ENCODE data around the gene IL17RD.

The IL17RD gene

DNA sequence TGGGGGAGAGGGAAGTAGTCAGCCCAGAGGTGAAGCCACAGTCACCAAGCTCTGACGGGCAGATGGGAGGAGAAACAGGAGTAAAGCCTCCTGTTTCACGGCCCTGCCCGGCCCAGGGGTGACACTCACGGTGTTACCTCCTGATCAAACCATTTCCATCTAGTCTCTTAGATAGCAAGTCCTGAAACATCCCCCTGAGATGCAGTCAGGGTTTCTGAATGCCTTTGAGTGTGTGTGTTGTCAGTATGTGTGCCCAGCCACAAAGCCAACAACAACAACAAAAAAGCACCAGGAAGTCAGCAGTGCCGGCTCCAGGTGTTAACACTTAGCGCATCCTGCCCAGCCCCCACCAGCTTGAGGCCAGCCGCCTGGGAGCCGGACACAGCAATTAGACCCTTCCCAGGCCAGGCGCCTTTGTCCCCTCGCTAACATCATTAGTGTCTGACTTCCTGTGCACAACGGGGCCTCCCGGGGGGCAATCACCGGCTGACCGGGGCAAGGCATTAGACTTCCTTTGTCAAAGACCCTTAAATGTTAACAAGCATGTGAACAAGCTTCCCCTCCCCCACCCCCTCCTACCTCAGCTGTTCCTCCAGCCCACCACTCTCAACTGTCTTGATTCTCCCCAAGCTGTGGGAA lies 34.5 kb downstream of the IL17RD start:
- no peak for DNase-seq (ENCODE audit: low read depth in 2 of 2)

DNA sequence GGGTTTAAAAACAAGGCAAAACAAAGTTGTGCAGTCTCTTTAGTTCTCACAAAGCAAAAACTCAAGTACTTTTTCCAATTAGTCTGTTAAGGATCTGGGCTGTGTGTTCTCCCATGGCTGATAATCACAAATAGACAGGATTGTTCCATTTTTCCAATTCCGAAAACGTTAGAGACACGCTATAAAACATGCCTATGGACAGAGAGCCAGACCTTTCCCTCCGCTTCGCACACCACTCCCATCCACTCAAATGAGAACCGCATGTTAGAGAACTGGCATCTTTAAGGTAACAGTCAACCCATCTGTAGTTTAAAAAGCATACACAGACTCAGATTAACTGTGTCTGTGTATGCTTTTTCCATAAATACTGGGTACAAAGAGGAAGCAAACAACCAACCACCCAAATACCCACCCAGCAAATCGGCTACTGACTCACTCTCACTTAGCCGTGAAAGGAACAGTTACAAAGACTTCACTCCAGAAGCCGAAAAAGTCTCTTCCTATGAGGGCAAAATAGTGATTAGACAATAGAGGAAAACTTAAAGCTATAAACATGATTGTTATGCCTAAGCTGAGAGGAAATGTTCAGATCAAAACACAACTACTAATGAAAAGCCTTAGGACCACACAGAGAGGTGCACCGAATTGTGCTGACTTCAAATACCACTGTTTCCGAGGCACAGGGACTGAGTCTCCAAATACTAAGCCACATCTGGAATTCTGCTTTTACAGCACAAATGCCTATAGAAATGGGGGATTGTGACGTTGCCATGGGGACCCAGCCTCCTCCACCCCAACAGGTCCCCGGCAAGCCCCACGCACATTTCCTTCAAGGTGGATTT lies 36.1 kb downstream of the IL17RD start:
- no peak for DNase-seq (ENCODE audit: low read depth in 2 of 2)

DNA sequence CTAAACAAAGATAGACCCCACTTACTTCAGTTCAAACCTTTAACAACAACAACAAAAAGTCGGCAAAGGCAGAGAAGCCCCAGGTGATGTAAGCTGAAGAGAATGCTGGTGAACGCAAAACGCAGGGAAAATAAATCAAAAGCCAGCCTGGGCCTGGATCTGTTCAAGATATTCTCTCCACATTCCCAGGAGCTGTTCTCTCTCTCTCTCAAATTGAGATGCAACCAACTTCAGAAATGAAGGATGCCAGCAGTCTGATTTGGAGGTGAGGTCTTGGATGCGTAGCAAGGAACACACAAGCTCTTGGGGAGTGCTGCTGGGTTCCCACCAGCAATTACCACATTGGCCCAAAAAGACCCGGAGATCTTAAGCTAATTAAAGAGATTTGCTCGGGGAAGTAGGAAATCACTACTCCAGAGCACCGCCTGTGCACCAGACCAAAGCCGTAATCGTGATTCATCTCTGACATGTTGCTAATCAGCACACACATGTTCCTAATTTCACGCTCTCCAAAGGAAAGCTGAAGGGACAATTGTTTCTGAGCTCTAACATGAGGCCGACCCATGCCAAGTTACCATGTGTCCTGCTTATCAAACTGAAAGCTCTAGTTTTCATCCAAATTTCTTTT lies 37.1 kb downstream of the IL17RD start:
- DNase-seq (ENCODE audit: low read depth in 2 of 2), result no peak

DNA sequence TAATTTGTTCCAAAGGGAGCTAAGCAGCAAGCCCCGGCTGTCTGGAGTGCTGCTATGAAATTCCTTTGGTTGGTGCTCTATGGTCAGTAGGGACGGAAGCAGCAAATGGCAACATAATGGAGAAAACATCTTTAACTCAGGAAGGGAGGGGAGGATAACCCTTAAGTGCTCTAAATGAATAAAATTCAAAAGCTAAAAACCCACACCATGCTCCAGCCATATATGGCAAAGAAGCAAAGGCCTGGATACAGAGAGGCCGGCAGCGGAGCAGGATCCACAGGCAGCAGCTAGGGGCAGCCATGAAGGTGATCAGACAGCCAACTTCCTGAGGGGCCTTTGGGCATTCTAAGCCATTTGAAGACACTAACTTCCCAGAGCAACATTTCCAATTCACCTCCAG lies 38.9 kb downstream of the IL17RD start:
- no peak for DNase-seq (ENCODE audit: low read depth in 2 of 2)

DNA sequence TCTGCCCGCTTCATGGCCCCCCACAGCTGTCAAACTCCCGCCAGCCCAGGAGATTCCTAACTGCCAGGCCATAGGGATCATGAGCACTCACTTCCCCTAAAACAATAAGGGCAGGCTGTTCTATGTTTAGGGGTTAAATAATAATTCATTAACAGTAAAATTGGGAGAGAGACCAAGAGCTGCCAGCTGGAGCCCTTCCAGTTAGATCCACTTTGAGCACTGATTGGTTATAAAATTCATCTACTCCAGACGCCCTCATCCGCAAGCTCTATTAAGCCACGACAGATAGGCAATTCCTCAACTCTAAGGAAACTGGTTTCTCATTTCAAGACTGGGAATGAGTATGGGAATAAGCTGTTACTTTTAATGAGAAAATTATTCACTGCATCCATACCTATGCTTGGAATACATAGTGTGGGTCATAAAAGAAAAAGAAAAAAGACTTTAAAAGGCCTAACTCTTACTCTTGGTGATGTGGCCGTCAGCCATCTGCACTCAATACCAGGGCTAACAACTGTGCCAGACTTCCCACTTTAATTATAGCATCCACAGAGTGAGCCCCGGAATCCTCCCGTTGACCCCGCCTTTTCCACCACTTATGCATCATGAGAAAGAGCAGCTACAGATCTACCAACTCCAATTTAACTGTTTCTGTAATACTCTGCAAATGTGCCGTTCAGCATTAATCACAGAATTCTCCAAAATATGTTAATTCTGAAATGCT lies 44.5 kb downstream of the IL17RD start:
- DNase-seq (ENCODE audit: low read depth in 2 of 2), result no peak

DNA sequence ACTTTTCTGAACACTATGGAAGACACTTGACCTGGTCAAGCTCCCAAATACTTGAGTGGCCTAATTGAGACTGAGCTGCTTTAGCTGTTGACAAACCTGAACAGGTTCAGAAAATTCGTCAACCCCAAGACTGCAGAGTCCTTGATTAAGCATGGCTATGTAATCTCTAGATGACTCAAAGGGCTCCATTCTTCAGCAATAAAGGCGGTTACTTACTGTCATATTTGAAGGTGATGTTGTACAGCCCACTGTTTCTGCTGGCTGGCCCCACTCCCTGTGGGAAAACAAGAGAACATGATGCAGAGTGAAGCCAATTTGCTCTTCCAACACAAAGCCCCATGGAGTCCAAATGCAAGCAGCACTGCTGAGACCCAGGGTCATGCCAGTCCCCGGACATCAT lies 45.1 kb downstream of the IL17RD start:
- DNase-seq (ENCODE audit: low read depth in 2 of 2), result no peak

DNA sequence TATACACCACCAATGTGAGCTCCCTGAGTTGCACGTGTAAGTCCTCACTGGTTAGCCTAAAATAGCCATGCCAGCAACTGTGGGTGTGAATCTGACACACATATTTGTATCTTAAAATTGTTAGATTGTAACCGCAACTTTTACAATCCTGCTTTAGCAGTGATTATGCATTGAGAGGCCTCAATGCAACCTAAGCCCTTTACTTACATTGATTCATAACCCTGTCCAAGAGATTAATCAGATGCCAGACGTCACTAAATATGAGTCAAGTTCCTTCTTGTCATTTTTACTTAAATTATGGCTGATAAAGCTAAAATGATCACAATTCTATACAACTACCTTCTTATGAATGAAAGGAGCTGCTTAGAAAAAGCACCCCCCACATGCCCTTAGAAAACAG lies 46.9 kb downstream of the IL17RD start:
- DNase-seq (ENCODE audit: low read depth in 2 of 2), result no peak

DNA sequence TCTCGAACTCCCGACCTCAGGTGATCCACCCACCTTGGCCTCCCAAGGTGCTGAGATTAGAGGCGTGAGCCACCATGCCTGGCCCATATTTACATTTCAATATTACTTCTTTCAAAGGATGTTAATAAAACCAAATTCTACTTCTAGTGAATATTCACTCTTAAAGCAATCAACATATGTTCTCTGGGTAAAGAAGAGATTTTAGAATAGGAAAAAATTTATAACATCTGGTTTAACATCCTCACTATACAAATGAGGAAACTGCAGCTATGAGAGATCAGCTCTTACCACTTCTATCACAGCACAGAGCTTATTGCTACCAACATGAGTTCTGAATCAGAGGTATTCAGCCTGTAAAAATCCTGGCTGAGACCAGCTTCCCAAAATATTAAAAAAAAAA lies 48.7 kb downstream of the IL17RD start:
- no peak for DNase-seq (ENCODE audit: low read depth in 2 of 2)

DNA sequence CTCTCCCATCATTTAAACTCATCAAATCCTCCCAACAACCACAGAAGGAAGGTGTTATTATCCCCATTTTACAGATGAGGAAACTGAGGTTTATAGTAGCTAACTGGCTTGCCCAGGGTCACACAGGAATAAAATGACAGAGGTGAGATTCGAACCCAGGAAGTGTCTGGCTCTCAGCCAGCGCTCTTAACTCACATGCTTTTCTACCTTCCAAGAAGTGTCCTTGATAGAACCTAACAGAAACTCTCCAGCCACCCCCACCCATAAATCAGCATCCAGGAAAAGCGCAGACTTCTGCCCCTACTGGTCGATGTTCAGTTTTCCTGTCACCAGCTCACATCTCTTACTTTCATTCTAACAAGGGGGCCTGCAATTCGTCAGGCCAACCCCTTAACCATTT lies 52.9 kb downstream of the IL17RD start:
- no peak for DNase-seq (ENCODE audit: low read depth in 2 of 2)

DNA sequence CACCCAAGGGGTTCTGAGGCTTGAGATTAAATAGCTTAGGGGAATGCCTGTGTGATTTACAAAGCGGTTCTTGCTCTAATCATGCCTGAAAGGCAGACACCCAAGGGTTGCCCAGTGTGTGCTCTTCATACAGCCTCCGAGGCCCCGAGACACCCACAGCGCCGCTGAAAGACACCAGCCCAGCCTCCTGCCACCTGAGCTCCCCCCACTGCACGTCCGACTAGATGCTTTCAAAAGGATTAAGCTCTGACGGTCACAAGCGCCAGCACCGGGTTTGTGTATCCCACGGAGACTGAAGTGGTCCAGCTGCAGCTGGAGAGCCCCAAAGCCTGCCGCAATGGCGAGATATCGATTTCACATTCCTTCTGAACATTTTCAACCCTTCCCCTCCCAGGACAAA lies 54.4 kb downstream of the IL17RD start:
- no peak for DNase-seq (ENCODE audit: low read depth in 2 of 2)

DNA sequence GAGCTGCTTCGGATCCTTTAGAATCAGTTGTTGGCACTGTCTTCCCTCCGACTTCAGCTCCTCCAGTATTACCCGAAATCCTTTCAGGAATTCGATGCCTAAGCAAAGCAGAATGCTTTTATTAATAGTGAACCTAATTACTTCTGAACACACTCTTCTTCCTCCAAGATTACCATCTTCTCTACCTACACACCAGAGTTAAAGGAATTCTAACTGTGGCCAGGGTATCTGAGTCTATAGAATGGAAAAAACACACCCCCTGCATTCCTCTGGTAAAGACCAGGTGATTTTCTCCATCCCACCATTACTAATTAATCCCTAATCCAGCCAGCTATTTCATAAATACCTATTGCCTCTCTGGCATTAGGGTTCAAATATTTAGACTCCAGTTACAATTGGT lies 54.9 kb downstream of the IL17RD start:
- DNase-seq (ENCODE audit: low read depth in 2 of 2), result no peak

DNA sequence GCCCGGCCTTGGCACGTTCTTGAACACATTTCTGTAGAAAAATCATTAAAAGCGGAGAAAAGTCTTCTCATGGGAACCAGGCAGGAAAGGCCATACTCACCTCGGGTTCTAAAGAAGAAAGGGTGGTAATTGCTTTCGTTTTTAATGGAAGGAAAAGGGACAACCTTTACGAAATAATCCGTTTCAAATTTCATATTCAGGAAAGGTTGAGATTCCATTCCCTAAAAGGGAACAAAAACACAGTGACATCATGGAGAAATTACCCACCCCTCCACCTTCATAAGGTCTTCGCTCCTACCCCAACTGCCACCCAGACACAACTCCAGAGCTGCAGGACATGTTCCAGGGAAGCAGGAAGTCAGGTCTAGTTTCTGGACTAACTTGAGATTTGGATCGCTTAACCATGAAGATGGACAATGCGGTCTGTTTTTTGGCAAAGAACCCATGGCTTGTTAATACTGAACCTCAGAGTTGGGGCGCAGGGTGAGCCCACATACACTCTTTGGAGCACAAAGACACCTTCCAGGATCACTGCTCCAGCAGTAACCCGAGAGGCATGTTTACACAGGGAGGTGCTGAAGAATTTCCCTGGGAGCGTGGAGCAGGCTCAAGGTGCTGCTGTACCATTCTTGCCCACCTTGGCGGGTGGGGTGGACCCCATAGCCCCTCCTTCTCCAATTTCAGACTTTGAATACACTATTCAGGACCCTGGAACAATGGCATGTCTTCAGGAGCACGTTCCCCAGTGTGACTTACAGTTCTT lies 55.5 kb downstream of the IL17RD start:
- DNase-seq (ENCODE audit: low read depth in 2 of 2), result no peak

DNA sequence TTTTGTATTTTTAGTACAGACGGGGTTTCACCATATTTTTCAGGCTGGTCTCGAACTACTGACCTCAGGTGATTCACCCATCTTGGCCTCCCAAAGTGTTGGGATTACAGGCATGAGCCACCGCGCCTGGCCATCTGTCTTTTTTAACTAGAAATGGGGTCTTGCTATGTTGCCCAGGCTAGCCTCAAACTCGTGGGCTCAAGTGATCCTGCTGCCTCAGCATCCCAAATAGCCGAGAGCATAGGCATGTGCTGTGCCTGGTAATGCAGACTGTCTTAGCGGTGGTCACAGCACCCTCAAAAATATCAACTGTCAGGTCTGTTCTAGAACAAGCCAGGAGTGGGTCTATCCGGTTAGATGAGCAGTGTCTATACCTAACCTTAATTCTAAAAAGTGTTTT lies 56.5 kb downstream of the IL17RD start:
- DNase-seq (ENCODE audit: low read depth in 2 of 2), result no peak

DNA sequence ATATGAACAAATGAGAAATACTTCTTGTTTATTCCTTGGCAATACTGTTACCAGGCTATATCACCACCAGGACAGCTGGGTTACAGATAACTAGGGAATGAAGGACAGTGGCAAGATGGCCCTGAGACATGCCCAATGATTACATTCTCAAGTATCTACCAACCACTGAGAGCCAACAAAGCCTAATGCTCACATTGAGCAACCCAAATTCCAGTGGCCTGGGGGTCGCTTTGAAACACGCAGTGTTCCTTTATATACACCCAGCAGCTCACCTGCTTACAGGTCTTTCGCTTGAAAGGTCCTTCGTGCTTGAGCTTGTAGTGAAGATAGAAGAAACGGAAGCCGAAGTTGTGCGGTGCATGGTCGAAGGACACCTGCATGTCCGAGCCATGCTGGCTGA lies 59.6 kb downstream of the IL17RD start:
- no peak for DNase-seq (ENCODE audit: low read depth in 2 of 2)

DNA sequence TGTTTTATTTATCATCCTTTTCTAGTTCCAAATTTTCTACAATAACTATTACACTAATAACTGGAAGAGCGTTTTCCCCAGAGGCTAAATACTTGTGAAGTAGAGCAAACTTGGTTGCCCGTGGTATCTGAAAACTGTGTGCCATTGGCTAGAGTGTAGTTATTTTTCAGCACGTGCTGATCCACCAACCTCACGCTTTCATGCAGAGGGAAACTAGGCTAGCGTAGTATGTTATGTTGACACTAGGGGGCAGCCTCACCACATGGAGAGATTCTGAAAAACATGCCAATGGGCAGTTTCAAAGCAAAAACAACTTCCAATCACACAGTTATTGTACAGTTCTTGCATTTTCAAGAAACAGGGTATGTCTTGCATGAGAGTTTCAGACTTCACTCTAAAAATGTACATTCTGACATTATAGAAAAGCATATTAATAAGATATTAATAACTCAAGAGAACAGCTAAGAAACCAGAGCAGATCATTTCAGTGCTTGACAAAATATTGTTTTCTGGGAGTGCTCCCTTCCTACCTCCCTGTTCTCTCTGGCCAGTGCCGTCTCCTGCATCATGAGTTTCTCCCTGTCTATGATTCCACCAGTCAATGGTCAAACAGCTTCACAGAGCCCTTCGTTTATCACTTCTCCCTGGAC lies 65.0 kb downstream of the IL17RD start:
- peak in 1 of 2 donors; percentile 23 for DNase-seq (ENCODE audit: low read depth in 2 of 2)

DNA sequence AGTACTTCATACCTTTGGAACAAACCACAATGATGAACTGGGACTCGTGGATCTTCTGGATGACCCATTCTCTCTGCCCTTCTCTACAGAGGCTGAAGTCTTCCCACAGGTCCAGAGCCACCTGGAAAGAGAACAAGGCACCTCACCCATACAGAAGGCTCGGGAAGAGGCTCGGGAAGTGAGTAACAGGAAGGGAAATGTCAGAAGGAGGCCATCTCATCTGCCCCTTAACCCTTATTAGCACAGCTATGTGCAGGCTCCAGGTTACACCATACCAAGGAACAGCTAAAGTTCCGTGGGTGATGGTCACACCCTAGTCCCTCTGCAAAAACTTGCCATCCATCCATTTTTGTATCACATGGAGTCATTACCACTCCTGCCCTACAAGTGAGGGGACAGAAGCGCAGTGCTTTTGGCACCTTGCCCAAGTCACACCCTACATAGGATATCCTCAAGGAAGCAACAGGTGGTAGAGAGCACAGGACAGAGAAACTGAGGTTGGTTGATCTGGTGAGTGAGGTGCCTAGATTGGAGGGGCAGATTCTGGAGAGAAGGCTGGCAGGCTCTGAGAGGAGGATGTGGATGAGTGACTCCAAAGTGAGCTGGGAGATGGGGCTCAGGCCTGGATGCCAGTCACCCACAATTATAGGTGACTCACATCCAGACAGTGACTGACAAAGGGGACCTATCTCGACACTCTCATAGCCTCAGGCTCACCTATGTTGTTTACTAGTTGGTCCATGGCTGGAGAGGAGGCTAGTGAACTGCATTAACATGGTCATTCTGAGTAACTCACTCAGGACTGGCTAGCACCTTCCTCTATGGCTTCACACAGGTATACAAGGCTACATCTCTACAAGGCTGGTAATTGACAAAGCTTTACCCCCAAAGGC lies 66.5 kb downstream of the IL17RD start:
- DNase-seq (ENCODE audit: low read depth in 2 of 2), result no peak

DNA sequence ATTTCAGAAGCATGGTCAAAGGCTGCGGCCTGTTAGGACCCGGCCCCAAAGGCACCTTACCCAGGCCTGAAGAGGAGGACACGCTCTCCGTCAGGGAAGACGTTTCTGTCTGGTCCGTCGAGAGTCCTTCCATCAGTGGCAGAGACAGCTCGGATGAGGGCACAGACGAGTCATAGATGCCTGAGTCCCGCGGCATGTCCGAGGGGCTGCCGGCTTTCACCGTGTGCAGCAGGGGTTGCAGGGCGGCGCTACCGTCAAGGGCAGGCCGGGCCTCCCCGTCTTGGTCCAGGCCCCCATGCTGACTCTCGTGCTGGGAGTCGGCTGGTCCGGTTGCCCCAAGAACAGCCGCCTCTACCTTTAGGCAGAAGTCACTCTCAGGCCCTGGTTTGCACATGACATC lies 67.6 kb downstream of the IL17RD start:
- no peak for DNase-seq (ENCODE audit: low read depth in 2 of 2)

DNA sequence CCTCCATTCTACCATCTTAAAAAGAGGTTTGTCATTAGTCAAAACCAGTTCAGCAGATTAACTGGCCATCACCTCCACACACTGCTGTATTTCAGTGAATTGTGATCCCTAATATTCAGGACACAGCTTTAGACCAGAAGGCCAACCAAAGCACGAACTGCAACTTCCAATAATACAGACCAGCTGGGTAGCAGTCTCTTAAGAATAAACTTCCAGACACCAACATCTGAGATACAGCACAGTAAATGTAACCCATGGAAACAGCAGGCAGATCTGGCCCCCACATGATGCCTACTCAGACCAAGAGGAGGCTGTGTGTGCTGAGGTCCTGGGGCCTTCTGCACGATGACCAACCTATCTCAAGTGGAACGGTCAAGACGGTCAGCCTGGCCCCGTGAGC lies 69.8 kb downstream of the IL17RD start:
- no peak for DNase-seq (ENCODE audit: low read depth in 2 of 2)

DNA sequence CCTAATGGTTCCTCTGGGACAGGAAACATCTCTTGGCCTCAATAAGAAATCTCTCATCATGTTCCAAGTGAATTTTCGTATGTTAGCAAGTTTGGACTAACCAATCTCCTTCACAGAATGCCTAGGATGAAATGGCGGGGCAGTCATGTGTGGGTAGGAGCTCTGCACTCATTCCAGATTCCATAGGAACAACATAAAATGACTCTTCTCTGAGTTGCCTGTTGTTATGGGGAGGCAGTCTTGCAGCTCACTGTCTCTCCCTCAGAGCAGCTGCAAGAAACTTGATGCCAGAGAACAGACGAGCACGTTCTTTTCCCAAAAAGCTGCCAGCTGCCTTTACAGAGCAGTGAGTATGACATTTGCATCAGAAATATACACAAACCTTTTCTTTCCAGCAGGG lies 70.6 kb downstream of the IL17RD start:
- DNase-seq (ENCODE audit: low read depth in 2 of 2), result no peak

DNA sequence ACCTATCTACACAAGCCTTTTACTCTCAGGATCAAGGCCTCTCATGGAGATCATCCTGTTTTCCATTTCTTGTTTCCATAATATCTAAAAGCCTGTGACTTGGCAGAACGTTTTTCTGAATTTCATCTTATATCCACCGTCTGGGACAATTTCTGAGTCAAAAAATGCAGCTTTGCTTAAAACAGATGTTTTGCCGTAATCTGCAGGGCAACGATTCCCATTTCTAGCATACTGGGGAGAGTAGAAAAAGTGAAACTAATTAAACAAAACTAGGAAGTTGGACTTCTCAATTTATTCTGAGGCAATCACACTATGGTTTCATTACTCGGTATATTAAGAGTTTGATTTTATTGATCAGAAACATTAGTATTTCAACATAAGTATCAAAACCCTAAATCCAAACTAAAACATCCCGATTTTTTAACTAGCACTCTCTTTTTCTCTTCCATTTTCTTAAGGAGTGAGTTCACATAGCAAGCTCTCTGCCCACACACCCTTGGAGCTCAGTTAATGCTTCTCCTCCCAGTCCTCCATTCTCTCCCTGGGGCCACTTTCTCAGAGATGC lies 71.1 kb downstream of the IL17RD start:
- DNase-seq (ENCODE audit: low read depth in 2 of 2), result no peak
